ENCODE results near the gene LY6G6C. TPM values are rescaled to one million over a fixed set of nuclear protein-coding genes. Genes with fewer than 3 reads are reported as not detected.

LY6G6C gene
- total and polyA plus RNA-seq, 2 experiments from 2014 or later: not detected

DNA sequence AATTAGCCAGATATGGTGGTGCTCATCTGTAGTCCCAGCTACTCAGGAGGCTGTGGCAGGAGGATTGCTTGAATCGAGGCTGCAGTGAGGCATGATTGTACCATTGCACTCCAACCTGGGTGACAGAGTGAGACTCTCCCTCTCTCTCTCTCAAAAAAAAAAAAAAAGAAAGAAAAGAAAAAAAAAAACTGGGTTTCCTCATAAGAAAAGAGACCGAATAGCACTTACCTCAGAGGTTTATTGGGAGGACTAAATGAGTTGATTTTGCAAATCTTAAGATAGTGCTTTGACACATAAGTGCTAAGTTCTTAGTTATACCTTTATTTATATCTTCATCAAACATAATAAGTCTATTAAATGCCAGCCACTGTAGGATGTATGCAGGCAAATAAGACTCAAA lies 49.3 kb upstream of the LY6G6C start:
- Histone ChIP-seq H3K4me3 (no peak overlapping the region), H3K4me2 (no peak overlapping the region), H3K9me2 (ENCODE audit: insufficient read depth) (no peaks in the 10 kb centered on the region), H3K79me2 (replicated peaks; ENCODE audit: insufficient read depth) (no peaks in the 10 kb centered on the region), H3K36me3 (ENCODE audit: insufficient read depth) (no peaks in the 10 kb centered on the region), H3K4me1 (ENCODE audit: insufficient read depth) (peaks cover 9% of the 10 kb centered on the region), H4K20me1 (replicated peaks; ENCODE audit: insufficient read depth) (no peaks in the 10 kb centered on the region), H3K27me3 (ENCODE audit: insufficient read depth) (no peaks in the 10 kb centered on the region), H2AFZ (no peak overlapping the region), H3K27ac (ENCODE audit: low read depth) (no peak overlapping the region), H3F3A (replicated peaks; ENCODE audit: low read depth) (no peaks in the 10 kb centered on the region)
- no peak for ATAC-seq
- Mint-ChIP-seq H3K4me3 (no peak overlapping the region), H3K27me3 (ENCODE audit: insufficient read depth, low read depth, poor library complexity) (peaks cover 22% of the 10 kb centered on the region), H3K36me3 (ENCODE audit: low read depth) (no peaks in the 10 kb centered on the region), H3K9me3 (no peaks in the 10 kb centered on the region; the same call in 2 of the 3 replicates), H3K27ac (no peak overlapping the region), H3K4me1 (peaks cover 7% of the 10 kb centered on the region; the same call in 2 of the 3 replicates)
- TF ChIP-seq, protein P1, sequence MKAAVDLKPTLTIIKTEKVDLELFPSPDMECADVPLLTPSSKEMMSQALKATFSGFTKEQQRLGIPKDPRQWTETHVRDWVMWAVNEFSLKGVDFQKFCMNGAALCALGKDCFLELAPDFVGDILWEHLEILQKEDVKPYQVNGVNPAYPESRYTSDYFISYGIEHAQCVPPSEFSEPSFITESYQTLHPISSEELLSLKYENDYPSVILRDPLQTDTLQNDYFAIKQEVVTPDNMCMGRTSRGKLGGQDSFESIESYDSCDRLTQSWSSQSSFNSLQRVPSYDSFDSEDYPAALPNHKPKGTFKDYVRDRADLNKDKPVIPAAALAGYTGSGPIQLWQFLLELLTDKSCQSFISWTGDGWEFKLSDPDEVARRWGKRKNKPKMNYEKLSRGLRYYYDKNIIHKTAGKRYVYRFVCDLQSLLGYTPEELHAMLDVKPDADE (IDR thresholded peaks at IDR 0.05): no peak
- TF ChIP-seq, protein P2, sequence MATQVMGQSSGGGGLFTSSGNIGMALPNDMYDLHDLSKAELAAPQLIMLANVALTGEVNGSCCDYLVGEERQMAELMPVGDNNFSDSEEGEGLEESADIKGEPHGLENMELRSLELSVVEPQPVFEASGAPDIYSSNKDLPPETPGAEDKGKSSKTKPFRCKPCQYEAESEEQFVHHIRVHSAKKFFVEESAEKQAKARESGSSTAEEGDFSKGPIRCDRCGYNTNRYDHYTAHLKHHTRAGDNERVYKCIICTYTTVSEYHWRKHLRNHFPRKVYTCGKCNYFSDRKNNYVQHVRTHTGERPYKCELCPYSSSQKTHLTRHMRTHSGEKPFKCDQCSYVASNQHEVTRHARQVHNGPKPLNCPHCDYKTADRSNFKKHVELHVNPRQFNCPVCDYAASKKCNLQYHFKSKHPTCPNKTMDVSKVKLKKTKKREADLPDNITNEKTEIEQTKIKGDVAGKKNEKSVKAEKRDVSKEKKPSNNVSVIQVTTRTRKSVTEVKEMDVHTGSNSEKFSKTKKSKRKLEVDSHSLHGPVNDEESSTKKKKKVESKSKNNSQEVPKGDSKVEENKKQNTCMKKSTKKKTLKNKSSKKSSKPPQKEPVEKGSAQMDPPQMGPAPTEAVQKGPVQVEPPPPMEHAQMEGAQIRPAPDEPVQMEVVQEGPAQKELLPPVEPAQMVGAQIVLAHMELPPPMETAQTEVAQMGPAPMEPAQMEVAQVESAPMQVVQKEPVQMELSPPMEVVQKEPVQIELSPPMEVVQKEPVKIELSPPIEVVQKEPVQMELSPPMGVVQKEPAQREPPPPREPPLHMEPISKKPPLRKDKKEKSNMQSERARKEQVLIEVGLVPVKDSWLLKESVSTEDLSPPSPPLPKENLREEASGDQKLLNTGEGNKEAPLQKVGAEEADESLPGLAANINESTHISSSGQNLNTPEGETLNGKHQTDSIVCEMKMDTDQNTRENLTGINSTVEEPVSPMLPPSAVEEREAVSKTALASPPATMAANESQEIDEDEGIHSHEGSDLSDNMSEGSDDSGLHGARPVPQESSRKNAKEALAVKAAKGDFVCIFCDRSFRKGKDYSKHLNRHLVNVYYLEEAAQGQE (IDR thresholded peaks at IDR 0.05; ENCODE audit: unreplicated experiment): no peak
- no peak for TF ChIP-seq CTCF (conservative IDR thresholded peaks at IDR 0.05; ENCODE audit: low read depth in 2 of 2)
- TF ChIP-seq, protein P3, sequence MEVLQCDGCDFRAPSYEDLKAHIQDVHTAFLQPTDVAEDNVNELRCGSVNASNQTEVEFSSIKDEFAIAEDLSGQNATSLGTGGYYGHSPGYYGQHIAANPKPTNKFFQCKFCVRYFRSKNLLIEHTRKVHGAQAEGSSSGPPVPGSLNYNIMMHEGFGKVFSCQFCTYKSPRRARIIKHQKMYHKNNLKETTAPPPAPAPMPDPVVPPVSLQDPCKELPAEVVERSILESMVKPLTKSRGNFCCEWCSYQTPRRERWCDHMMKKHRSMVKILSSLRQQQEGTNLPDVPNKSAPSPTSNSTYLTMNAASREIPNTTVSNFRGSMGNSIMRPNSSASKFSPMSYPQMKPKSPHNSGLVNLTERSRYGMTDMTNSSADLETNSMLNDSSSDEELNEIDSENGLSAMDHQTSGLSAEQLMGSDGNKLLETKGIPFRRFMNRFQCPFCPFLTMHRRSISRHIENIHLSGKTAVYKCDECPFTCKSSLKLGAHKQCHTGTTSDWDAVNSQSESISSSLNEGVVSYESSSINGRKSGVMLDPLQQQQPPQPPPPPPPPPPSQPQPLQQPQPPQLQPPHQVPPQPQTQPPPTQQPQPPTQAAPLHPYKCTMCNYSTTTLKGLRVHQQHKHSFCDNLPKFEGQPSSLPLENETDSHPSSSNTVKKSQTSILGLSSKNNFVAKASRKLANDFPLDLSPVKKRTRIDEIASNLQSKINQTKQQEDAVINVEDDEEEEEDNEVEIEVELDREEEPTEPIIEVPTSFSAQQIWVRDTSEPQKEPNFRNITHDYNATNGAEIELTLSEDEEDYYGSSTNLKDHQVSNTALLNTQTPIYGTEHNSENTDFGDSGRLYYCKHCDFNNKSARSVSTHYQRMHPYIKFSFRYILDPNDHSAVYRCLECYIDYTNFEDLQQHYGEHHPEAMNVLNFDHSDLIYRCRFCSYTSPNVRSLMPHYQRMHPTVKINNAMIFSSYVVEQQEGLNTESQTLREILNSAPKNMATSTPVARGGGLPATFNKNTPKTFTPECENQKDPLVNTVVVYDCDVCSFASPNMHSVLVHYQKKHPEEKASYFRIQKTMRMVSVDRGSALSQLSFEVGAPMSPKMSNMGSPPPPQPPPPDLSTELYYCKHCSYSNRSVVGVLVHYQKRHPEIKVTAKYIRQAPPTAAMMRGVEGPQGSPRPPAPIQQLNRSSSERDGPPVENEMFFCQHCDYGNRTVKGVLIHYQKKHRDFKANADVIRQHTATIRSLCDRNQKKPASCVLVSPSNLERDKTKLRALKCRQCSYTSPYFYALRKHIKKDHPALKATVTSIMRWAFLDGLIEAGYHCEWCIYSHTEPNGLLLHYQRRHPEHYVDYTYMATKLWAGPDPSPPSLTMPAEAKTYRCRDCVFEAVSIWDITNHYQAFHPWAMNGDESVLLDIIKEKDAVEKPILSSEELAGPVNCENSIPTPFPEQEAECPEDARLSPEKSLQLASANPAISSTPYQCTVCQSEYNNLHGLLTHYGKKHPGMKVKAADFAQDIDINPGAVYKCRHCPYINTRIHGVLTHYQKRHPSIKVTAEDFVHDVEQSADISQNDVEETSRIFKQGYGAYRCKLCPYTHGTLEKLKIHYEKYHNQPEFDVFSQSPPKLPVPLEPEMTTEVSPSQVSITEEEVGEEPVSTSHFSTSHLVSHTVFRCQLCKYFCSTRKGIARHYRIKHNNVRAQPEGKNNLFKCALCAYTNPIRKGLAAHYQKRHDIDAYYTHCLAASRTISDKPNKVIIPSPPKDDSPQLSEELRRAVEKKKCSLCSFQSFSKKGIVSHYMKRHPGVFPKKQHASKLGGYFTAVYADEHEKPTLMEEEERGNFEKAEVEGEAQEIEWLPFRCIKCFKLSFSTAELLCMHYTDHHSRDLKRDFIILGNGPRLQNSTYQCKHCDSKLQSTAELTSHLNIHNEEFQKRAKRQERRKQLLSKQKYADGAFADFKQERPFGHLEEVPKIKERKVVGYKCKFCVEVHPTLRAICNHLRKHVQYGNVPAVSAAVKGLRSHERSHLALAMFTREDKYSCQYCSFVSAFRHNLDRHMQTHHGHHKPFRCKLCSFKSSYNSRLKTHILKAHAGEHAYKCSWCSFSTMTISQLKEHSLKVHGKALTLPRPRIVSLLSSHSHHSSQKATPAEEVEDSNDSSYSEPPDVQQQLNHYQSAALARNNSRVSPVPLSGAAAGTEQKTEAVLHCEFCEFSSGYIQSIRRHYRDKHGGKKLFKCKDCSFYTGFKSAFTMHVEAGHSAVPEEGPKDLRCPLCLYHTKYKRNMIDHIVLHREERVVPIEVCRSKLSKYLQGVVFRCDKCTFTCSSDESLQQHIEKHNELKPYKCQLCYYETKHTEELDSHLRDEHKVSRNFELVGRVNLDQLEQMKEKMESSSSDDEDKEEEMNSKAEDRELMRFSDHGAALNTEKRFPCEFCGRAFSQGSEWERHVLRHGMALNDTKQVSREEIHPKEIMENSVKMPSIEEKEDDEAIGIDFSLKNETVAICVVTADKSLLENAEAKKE (CRISPR knock-in tag; IDR thresholded peaks at IDR 0.05): no peak
- TF ChIP-seq ZNF114 (CRISPR knock-in tag; IDR thresholded peaks at IDR 0.05): no peak
- TF ChIP-seq POLR2AphosphoS5 (IDR thresholded peaks at IDR 0.05; ENCODE audit: low read depth): no peak
- TF ChIP-seq STAT1 (IDR thresholded peaks at IDR 0.05; ENCODE audit: unreplicated experiment): no peak
- no peak for TF ChIP-seq ZNF331 (CRISPR knock-in tag; IDR thresholded peaks at IDR 0.05; ENCODE audit: low read depth)
- no peak for TF ChIP-seq CREB1 (CRISPR knock-in tag; IDR thresholded peaks at IDR 0.05; ENCODE audit: low read depth)
- TF ChIP-seq EZH2 (IDR thresholded peaks at IDR 0.05; ENCODE audit: low read depth, unreplicated experiment): no peak
- no peak for TF ChIP-seq JUNB (IDR thresholded peaks at IDR 0.05; ENCODE audit: unreplicated experiment)
- no peak for TF ChIP-seq NANOG (IDR thresholded peaks at IDR 0.05; ENCODE audit: borderline replicate concordance)
- no peak for DNase-seq (ENCODE audit: low spot score)
